Activated CD4-positive, alpha-beta T cell treated with anti-CD3 and anti-CD28 coated beads, Interleukin-10, Interleukin-2, amounts not matched to agents 100 ng/mL and 50 ng/mL, durations not matched to agents 16 hours and 8 hours (primary cell): Measurements from ENCODE around the gene MSX1.

Experiments
- DNase-seq: peaks from one replicate; pipeline ENCODE4 v3.0.0-alpha.2; 2020

Gene MSX1

DNA sequence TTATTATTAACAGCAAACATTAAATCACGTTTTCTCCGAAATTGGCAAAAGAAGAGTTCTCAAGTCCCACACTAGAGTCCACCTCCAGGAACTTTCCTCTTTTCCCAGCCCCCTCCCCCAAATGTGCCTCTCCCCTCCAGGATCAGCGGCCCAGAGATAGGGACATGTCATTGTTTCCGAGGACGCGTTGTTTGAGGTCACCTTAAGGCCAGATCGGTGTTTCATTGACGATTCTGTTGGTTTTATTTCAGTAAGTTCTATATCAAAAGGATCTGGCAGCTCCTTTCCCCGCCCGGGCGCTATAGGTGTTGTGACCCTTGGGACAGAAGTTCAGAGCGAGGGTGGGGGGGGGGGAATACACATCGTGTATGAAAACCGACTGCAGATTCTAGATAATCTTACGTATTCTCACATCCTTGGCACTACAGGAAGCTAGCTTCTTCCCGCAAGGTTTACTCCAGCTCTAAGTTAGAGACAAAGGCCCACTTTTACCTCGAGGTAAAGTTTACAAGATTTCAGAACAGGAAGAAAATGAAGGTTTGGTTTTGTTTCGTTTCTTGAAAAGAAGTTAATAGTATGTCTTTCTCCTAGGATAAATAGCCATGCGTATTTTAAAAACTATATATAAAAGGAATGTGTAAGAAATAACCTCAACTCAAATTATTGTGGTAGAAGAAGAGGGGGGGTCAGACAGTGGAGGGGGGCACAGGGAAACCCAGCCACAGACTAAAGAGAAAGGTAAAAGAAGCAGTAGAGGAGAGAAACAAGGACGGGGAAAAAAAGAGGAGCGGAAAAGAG lies 739 bp upstream of the MSX1 start:
- DNase-seq: no peak

DNA sequence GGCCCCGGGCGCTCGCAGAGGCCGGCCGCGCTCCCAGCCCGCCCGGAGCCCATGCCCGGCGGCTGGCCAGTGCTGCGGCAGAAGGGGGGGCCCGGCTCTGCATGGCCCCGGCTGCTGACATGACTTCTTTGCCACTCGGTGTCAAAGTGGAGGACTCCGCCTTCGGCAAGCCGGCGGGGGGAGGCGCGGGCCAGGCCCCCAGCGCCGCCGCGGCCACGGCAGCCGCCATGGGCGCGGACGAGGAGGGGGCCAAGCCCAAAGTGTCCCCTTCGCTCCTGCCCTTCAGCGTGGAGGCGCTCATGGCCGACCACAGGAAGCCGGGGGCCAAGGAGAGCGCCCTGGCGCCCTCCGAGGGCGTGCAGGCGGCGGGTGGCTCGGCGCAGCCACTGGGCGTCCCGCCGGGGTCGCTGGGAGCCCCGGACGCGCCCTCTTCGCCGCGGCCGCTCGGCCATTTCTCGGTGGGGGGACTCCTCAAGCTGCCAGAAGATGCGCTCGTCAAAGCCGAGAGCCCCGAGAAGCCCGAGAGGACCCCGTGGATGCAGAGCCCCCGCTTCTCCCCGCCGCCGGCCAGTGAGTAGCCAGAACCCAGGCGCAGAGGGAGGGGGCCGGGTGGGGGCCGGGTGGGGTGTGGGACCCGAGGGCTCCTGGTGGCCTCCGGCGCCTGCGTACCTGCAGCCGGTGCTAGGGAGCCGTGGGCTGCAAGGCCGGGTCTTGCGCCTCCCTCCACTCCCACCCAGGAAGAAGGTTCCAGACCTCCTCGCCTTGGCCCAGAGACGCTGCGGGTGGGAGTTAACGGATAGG lies 534 bp downstream of the MSX1 start:
- DNase-seq: no peak

DNA sequence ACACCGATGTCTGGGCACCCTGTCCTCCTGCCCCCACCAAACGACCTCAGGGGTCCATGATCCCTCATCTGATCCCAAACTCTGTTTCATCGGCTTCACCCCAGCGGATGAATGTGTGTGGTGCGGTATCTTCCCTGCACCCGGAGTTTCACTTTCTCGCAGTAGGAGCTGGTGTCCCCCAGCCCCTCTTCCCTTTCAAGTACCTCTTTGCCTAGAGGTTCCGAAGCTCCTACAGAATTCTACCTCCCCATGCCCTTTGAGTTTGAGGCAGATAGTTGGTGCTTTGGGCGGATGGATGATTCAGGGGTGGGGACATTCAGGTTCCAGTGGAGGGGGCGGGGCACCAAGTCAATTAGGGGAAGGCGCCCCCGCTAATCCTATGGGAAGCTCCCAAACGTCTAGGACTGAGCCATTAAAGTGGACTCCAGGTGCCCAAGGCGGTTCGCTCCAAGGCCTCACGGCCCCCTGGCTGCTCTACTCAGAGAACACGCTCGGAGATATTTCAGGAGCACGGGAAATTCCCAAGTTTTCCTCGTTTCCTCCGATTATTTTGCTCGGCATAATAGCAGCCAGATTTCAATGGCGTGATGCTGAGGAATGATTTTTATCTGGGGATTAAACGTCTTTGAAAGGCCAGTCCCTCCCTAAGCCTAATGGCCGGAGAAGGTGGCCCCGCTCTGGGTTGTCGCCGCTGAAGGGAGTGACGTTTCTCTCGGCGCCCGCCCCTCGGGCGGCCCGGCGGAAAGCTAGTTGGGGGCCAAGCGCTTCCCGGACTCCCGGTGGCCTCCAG lies 1.3 kb downstream of the MSX1 start:
- DNase-seq: no peak

DNA sequence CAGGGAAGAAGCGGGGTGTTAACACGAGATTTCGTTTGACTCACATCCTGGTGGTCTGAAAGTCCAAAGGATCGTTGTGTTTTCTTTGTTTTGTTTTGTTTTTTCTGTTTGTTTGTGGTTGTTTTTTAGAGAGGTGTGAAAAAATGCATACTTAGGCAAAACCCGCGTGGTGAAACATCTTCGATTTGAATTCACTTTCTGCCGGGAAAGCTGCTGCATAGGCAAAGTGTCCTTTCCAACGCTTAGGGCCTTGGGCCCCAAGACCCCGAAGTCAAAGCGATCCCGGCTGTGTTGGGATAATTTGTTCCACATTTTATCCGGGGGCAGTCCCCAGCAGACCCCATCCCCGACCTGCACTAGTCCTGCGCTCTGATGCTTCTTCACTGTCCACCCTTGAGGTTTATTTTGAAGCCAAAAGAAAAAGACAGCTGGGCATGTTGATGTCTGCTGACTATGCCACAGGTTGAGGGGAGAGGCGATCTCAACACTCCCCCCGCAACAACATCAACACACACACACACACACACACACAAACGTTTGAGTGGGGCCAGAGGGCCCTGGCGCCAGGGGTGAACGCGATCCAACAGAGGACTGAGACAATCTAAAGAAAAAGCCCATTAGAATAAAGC lies 2.0 kb downstream of the MSX1 start:
- DNase-seq: no peak

DNA sequence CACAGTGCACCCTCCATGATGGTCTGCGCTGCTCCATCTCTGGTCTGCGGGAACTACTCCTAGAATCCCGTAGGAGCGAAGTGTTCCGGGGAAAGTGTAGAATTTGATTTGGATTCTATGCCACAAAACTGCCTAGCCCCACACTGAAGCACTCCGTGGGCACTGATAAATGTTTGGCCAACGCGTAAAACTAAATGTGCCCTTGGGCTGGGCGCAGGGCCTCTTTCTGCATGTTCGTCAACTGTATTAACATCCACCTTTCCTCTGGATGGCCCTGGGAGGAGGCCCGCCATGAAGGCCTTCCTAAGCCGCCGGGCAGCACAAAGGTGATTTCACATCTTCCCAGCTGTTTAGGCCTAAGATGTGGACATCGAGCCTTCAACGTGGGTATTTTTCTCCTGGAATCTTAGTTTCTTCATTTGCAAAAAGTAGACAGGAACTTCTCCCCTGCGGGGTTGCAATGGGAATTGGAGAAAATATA lies 2.6 kb downstream of the MSX1 start:
- no peak for DNase-seq

DNA sequence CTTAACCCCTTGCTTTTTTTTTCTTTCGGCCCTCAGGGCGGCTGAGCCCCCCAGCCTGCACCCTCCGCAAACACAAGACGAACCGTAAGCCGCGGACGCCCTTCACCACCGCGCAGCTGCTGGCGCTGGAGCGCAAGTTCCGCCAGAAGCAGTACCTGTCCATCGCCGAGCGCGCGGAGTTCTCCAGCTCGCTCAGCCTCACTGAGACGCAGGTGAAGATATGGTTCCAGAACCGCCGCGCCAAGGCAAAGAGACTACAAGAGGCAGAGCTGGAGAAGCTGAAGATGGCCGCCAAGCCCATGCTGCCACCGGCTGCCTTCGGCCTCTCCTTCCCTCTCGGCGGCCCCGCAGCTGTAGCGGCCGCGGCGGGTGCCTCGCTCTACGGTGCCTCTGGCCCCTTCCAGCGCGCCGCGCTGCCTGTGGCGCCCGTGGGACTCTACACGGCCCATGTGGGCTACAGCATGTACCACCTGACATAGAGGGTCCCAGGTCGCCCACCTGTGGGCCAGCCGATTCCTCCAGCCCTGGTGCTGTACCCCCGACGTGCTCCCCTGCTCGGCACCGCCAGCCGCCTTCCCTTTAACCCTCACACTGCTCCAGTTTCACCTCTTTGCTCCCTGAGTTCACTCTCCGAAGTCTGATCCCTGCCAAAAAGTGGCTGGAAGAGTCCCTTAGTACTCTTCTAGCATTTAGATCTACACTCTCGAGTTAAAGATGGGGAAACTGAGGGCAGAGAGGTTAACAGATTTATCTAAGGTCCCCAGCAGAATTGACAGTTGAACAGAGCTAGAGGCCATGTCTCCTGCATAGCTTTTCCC lies 3.4 kb downstream of the MSX1 start:
- DNase-seq: no peak

DNA sequence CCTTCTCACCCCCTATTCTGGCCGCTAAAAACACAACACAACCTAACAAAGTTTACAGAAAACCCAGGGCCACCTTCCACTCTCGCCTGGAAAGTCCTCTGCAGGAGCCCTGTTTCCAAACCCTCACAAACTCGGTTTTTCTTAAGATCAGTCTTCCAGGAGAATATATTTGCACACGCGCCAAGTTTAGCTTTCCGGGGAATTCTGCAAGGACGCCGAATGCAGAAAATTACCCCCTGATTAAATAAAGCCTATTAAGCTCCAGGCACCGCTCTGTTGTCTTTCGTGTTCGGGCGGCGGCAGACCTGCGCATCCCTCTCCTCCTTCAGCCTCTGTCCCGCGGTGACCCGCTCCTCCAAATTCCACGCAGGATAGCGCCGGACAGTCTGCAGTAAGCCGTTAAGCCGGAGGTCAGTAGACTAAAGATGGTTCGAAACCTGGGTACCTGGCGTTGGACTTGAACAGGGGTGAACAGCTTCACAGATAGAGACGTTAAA lies 5.0 kb downstream of the MSX1 start:
- no peak for DNase-seq

DNA sequence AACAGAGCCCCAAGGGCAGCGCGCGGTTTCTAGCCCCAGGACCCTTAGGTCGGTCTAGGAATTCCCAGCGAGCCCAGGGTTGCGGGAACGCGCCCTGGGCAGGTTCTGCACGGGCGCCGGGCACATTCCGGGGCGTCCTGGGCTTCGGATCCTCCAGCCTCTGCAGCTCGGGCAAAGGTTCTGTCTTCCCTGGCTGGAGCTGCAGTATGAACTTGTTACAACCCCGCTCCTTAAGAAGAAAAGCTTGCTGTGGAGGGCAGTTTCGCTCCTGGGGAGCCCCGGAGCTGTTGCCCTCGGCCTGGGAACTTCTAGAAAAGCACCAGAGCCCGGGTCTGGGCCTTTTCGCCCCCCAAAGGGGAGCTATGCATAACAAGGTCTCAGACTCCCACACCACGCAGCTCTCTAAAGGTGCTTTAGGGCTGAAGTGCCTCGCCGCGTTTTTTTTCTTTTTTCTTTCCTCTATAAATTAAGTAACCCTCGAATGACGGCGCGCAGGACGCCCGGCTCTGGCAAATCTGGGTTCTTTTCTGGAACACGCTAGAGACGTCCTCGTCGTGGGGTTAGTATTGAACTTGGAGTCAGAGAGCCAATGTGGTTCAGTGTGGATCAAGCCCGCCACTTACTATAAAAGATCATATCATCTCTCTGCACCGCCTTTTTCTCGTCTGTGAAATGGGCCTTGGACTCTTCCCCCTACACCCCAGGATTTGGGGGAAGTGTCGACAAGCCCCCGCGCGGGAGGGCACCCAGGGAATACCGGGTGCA lies 5.7 kb downstream of the MSX1 start:
- no peak for DNase-seq

DNA sequence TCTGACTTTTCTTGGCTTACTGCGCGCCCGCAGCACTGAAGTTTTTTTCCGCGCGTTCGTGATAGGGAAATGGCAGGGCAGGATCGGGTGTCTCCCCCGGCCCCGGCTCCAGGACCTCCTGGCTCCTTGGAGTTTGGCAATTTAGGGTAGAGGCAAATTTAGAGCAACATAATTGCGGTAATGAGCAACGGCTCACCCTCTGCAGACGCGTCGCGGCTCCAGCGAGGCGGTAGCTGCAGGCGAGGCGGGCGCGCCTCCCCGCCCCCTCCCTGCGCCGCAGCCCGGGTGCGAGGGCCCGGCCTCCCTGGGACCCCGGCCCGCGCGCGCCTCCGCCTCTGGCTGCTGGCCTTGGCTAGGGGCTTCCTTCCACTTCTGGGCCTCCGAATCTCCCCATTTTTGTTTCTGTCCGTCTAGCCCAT lies 6.2 kb downstream of the MSX1 start:
- no peak for DNase-seq

DNA sequence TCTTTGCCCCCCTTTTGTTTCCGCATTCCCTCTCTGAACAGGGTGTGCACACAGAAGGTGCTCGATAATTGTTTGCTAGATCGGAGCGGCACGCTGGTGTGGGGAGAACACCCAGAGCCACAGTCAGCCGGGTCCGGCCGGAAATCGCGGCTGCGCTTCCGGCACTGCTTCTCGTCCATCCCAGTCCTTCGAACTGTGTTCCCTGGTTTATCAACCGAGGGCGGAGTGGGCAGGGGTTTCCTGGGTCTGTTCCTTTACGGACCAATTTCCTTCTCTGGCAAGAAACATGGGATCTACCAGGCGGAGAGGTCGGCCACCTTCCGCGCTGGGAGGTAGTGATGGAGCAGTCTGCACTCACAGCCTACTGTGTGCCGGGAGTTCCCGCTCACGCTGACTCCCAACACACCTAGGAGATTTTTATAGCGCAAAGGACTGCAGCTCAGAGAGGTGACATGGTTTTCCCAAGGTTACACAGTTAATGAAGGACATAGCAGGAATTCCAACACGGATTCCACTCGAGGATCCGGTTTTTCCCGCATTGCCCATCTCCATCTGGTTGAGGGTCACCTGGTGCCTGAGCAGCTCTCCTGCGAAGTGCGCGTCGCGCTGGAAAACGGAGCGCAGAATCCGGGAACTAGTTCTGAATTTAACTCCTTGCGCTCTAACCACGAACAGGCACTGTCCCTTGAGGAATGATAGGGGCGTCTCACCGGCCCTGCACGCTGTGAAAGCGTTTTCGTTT lies 6.8 kb downstream of the MSX1 start:
- DNase-seq: no peak

DNA sequence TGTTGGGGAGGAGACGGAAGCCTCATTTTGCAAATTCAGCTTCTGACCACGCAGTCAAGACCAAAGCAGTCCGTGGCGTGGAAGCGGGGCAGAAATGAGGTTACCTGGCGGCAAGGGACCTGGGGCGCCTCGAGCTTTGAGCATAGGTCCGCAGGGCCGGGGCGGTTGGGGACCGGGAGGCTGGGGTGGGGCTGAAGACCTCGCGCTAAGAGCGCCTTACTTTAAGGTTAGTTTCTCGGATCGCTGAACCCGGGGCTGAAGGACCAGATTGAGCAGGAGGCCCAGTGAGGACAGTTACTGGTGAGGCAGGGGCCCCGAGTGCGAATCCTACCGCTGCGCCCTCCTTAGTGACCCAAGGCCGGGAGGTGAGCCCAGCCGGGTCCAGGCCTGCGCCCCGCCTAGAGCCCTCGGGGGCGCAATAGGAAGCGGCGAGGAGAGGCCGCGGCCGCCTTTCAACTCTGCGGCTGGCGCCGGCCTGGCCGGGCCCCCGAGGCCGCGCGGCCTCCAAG lies 7.5 kb downstream of the MSX1 start:
- DNase-seq: no peak

DNA sequence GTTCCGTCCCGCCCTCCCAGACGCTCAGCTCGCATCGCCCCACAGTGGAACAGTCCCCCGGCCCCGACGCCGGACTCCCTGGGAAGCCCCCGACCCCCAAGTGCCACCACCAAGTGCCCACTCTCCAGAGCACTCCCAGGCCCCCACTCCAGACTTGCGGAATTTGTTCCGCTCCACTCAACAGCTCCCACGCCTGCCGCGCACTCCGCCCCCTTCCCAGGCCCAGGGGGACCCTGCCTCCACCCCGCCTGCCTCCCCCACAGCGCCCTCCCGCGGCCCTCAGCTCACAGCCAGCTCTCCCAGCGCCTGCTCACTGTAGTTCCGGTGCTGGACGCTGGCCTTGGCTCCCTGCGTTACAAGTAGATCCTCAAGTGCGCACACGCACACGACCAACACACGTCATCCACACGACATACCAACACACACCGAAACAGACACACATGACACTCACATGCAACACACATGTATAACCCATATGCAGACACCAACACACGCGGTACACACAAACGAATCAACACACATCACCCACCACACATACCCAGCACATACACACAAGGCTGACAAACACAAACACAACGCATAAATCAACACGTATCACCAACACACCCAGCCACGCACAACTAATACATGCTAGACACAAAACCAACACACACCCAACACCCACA lies 8.0 kb downstream of the MSX1 start:
- DNase-seq: no peak

DNA sequence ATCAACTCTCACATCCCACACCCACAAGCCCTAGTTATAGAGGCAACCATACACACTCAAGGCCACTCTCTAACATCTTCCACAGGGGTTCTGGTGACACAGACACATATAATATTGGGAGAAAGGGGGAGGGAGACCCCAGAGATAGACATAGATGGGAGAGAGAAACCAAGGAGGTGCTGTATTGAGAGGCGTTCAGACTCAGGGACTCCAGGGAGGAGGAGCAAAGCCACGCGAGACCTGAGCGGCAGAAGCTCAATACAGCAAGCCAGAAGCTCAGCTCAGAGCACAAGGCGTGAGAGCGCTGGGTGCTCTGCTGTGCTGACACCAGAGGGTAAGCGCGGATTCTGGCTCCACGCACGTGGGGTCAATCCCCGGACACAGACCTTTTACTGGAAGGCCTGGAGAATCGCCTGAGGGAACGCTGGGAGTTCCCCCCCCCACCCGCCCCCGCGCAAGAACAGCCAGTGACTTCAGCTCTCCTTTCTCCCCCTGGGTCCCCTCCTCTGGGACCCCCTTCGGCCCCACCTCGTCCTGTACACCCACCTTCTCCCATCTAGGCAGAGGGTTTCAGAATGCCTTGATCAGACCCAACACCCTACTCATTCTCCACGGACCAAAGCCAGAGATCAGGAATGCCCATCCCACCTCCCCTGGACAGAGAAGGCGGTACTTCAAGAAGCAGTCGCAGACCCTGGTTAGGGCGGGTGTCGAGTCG lies 8.7 kb downstream of the MSX1 start:
- DNase-seq: no peak

DNA sequence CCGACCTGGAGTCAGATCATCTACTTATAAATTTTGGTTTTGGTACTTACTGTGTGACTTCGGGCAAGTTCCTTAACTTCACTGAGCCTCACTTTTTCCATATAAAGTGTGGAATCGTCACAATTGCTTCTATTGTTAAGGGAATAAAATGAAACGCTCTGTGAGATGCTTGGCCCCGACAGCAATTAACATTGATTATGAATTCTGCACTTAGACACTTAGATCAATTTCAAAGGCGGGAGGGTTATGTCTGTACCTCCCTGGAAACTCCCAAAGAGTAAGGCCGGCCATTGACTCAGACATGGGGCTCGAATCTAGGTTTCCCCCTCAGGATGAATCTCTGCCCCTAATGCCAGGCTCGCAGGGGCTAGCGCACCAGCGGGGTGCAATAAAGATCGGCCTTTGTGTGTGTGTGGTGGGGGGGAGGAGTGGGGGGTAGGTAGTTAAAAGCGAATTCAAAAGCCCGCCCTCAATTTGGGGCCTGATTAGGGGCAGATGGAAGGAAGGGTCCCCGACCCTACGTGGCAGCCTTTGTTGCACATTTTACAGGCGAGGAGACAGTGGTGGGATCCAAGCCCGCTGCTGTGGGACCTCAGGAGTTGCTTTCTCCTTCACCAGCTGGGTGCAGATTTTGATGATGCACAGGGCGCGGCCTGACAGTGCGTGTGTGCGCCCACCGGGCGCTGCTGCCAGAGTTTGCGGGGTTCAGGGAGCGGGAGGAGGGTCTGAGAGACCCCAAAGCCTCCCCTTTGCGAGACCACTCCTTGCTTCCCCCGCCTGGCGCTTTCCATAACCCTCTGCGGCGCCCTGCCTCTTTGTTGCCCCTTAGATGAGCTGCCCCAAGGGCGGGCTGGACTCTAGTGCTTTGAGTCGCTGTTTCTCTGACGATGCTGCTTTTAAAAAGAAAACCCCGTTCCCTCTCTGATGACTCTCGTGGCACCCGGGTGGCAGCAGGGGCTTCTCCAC lies 9.6 kb downstream of the MSX1 start:
- no peak for DNase-seq

DNA sequence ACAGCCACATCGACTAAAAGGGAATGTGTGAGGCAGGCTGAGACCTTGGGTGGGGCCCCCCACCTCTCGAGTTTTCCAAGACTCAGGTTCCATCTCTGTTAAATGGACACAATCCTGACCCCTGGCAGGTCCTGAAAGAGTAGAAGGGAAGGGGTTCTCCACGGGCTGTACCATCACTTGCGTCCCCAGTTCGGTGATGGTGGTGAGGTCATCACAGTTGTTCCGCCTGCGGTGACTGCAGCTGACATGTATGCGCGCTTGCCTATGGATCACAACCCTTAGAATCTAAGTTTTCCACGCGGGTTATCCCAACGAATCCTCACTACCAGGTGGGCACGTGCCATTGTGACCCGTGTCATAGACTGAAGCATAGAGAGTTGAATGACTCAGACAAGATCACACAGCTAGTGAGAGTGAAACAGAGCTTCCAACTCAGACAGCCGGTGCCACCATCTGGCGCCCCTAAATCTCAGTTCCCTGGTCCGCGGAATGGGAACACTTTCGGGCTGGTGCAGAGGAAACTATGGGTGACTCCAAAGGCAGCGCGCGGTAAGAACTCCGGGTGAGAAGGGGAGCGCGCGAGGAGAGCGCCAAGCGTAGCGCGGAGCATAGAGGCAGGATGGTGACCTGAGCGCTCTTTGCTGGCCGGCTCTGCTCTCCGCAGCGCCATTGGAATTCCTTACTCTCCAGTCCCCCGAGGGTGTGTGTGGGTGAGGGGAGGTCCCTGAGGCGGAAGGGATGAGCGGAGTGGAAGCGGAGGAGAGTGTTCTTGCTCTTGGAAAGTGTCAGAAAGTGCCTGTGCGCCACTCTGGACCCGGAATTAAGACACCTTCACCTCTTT lies 10.5 kb downstream of the MSX1 start:
- no peak for DNase-seq

DNA sequence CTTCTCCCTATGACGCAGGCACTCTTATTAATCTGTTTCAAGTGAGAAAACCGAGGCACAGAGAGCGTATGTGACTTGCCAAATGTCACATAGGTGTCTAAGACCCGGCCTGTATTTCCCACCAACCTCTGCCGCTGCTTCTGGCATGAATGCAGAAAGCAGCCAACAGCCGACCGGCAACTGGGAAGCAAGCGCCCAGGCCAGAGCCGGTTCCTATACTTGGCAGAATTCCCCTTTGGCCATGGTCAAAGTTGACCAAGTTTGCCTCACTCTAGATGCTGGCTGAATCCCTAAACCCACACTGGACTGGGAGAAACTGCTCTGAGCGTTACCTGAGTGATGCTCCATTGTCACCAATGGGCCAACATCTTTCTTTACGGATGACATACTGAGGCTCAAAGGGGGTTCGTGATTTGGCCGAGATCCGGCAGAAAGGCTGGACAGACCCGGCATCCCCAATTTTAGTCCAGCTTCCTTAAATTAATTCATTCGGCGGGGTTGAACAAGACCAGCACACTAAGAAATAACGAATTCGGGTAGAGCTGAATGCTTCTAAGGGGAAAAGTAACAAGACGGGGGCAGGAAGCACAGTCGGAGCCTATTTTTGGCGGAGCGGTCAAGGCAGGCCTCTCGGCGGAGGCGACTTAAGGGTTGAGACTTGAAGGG lies 11.2 kb downstream of the MSX1 start:
- DNase-seq: no peak
